ENCODE results near the gene CERS2.
"Not testable (repeated sequence)": the region's sequence is repeated elsewhere in the genome, so short reads cannot be mapped to it uniquely, and the experiment has no call there.

Gene CERS2

DNA sequence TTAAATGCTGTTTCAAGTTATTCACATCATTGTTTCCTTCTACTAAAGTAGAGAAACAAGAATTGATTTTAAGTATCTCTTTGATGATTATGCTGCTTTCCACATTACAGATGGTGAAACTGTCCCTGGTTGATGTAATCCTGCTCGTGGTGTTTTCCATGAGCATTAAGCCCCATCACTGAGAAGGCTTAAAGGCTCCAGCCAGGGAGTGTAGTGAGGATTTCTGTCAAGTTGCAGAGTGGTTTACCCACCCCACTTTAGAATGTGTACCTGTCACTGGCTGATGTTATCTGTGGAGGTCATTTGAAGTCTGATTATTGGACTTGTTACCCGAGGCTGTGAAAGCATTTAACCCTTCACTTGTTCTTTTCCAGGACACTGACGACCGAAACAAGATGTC lies 12.9 kb downstream of the CERS2 start:
- H3K4me1 ChIP-seq (ENCODE audit: control insufficient read depth, insufficient read depth, low read length) = no peaks in the 10 kb centered on the region
- no peak overlapping the region for H3K4me3 ChIP-seq (ENCODE audit: low read depth, low read length)
- no peak overlapping the region for H3K9ac ChIP-seq (ENCODE audit: low read depth, low read length)
- H3K27me3 ChIP-seq (ENCODE audit: control insufficient read depth, insufficient read depth, low read length) = no peaks in the 10 kb centered on the region
- no peaks in the 10 kb centered on the region for H3K9me3 ChIP-seq (ENCODE audit: control insufficient read depth, insufficient read depth, low read length)
- peaks cover 70% of the 10 kb centered on the region for H3K36me3 ChIP-seq (ENCODE audit: control insufficient read depth, insufficient read depth, low read length)

DNA sequence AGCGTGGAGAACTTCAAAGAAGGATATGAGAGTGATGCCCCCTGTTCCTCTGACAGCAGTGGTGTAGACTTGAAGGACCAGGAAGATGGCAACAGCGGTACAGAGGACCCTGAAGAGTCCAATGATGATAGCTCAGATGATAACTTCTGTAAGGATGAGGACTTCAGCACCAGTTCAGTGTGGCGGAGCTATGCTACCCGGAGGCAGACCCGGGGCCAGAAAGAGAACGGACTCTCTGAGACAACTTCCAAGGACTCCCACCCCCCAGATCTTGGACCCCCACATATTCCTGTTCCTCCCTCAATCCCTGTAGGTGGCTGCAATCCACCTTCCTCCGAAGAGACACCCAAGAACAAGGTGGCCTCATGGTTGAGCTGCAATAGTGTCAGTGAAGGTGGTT lies 14.0 kb downstream of the CERS2 start:
- Histone ChIP-seq H3K9me3 (ENCODE audit: control insufficient read depth, insufficient read depth, low read length) (no peaks in the 10 kb centered on the region), H3K9ac (ENCODE audit: low read depth, low read length) (no peak overlapping the region), H3K4me3 (ENCODE audit: low read depth, low read length) (no peak overlapping the region), H3K36me3 (ENCODE audit: control insufficient read depth, insufficient read depth, low read length) (peaks cover 59% of the 10 kb centered on the region), H3K4me1 (ENCODE audit: control insufficient read depth, insufficient read depth, low read length) (no peaks in the 10 kb centered on the region), H3K27me3 (ENCODE audit: control insufficient read depth, insufficient read depth, low read length) (no peaks in the 10 kb centered on the region)

DNA sequence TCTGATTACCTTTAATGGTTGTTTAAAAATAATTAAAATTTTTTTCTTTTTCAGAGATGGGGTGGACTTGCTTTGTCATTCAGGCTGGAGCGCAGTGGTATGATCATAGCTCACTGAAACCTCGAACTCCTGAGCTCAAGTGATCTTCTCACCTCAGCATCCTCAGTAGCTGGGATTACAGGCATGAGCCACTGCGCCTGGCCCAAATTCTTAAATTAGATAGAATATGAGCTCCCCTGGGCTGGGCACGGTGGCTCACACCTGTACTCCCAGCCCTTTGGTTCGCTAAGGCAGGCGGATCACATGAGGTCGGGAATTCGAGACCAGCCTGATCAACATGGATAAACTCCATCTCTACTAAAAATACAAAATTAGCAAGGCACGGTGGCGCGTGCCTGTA lies 17.0 kb downstream of the CERS2 start:
- H3K4me3 ChIP-seq (ENCODE audit: low read depth, low read length) = no peak overlapping the region
- H3K4me1 ChIP-seq (ENCODE audit: control insufficient read depth, insufficient read depth, low read length) = no peaks in the 10 kb centered on the region
- peaks cover 42% of the 10 kb centered on the region for H3K36me3 ChIP-seq (ENCODE audit: control insufficient read depth, insufficient read depth, low read length)
- H3K9ac ChIP-seq (ENCODE audit: low read depth, low read length) = no peak overlapping the region
- H3K9me3 ChIP-seq (ENCODE audit: control insufficient read depth, insufficient read depth, low read length) = no peaks in the 10 kb centered on the region
- no peaks in the 10 kb centered on the region for H3K27me3 ChIP-seq (ENCODE audit: control insufficient read depth, insufficient read depth, low read length)

DNA sequence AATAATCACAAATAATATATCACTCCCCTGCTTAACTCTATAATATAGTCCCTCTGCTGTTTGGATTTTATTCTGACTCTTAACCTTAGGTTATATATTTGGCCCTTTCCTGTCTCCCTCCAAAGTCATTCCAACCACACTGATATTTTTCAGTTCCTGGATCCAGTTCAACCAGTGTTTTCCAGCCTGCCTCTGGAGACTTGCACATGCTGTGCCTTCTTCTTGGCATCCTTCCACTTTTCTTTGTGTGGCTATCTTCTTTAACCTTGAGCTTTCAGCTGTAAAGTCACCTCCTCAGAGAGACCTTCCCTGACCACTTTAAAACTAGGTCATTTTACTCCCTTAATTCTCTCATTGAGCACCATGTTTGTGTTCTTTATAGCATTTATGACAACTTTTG lies 19.4 kb downstream of the CERS2 start:
- Histone ChIP-seq H3K36me3 (ENCODE audit: control insufficient read depth, insufficient read depth, low read length) (peaks cover 37% of the 10 kb centered on the region), H3K9ac (ENCODE audit: low read depth, low read length) (no peak overlapping the region), H3K4me1 (ENCODE audit: control insufficient read depth, insufficient read depth, low read length) (no peaks in the 10 kb centered on the region), H3K27me3 (ENCODE audit: control insufficient read depth, insufficient read depth, low read length) (no peaks in the 10 kb centered on the region), H3K4me3 (ENCODE audit: low read depth, low read length) (no peak overlapping the region), H3K9me3 (ENCODE audit: control insufficient read depth, insufficient read depth, low read length) (no peaks in the 10 kb centered on the region)

DNA sequence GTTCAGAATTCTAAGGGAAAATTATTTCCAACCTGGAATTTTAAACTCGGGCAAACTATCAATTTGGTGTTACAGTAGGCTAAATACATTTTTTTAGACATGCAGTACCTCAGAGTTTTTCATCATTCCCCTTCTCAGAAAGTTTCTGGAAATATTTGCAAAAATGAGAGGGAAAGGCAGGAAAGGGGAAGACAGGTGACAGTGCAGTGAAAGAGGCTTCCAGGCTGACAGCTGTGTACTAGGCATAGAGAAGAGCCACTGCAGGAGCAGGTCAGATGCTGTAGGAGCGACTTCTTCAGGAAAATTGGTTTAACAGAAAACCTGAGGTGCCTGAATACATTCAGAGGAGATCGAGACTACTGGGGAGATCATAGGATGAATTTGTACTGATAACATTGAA lies 19.9 kb downstream of the CERS2 start:
- no peaks in the 10 kb centered on the region for H3K9me3 ChIP-seq (ENCODE audit: control insufficient read depth, insufficient read depth, low read length)
- no peak overlapping the region for H3K4me3 ChIP-seq (ENCODE audit: low read depth, low read length)
- peaks cover 37% of the 10 kb centered on the region for H3K36me3 ChIP-seq (ENCODE audit: control insufficient read depth, insufficient read depth, low read length)
- H3K27me3 ChIP-seq (ENCODE audit: control insufficient read depth, insufficient read depth, low read length) = no peaks in the 10 kb centered on the region
- H3K4me1 ChIP-seq (ENCODE audit: control insufficient read depth, insufficient read depth, low read length) = no peaks in the 10 kb centered on the region
- H3K9ac ChIP-seq (ENCODE audit: low read depth, low read length) = no peak overlapping the region

DNA sequence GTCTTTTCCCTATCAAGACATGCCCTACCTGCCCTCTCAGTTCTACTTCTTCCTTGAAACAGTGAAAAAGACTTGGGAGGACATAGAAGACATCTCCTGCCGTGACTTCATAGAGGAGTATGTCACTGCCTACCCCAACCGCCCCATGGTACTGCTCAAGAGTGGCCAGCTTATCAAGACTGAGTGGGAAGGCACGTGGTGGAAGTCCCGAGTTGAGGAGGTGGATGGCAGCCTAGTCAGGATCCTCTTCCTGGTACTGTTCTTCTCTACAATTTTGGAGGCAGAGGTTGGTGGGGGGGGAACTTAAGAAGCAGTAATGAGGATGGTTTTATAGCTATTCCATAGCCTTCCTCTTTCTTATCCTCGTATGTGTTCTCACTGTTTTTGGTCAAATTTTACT lies 29.8 kb downstream of the CERS2 start:
- Histone ChIP-seq H3K36me3 (ENCODE audit: control insufficient read depth, insufficient read depth, low read length) (peaks cover 31% of the 10 kb centered on the region), H3K4me3 (ENCODE audit: low read depth, low read length) (no peak overlapping the region), H3K9ac (ENCODE audit: low read depth, low read length) (no peak overlapping the region), H3K9me3 (ENCODE audit: control insufficient read depth, insufficient read depth, low read length) (no peaks in the 10 kb centered on the region), H3K27me3 (ENCODE audit: control insufficient read depth, insufficient read depth, low read length) (no peaks in the 10 kb centered on the region), H3K4me1 (ENCODE audit: control insufficient read depth, insufficient read depth, low read length) (no peaks in the 10 kb centered on the region)

DNA sequence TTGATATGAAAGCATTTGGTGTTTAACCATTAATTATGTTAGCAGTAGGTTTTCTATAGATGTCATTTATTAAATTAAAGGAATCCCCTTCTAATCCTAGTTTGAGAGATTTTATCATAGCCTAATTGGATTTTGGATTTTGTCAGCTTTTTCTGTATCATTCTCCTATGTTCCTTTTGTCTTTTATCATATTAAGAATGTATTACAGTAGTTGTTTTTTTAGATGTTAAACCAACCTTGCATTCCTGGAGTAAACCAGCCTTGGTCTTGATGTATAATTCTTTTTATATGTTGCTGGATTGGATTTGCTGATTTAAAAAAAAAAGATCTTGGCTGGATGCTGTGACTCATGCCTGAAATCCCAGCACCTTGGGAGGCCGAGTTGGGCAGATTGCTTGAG lies 42.9 kb downstream of the CERS2 start:
- H3K4me1 ChIP-seq (ENCODE audit: control insufficient read depth, insufficient read depth, low read length) = no peaks in the 10 kb centered on the region
- no peaks in the 10 kb centered on the region for H3K27me3 ChIP-seq (ENCODE audit: control insufficient read depth, insufficient read depth, low read length)
- peaks cover 9% of the 10 kb centered on the region for H3K36me3 ChIP-seq (ENCODE audit: control insufficient read depth, insufficient read depth, low read length)
- H3K9me3 ChIP-seq (ENCODE audit: control insufficient read depth, insufficient read depth, low read length) = no peaks in the 10 kb centered on the region
- H3K9ac ChIP-seq (ENCODE audit: low read depth, low read length) = no peak overlapping the region
- H3K4me3 ChIP-seq (ENCODE audit: low read depth, low read length) = no peak overlapping the region

DNA sequence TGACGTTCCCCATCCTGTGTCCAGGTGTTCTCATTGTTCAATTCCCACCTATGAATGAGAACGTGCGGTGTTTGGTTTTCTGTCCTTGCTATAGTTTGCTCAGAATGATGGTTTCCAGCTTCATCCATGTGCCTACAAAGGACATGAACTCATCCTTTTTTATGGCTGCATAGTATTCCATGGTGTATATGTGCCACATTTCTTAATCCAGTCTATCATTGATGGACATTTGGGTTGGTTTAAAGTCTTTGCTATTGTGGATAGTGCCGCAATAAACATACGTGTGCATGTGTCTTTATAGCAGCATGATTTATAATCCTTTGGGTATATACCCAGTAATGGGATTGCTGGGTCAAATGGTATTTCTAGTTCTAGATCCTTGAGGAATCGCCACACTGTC lies 45.9 kb downstream of the CERS2 start:
- not testable (repeated sequence) for H3K9ac ChIP-seq (ENCODE audit: low read depth, low read length); H3K9me3 ChIP-seq (ENCODE audit: control insufficient read depth, insufficient read depth, low read length); H3K4me1 ChIP-seq (ENCODE audit: control insufficient read depth, insufficient read depth, low read length); H3K4me3 ChIP-seq (ENCODE audit: low read depth, low read length); H3K27me3 ChIP-seq (ENCODE audit: control insufficient read depth, insufficient read depth, low read length); H3K36me3 ChIP-seq (ENCODE audit: control insufficient read depth, insufficient read depth, low read length)

DNA sequence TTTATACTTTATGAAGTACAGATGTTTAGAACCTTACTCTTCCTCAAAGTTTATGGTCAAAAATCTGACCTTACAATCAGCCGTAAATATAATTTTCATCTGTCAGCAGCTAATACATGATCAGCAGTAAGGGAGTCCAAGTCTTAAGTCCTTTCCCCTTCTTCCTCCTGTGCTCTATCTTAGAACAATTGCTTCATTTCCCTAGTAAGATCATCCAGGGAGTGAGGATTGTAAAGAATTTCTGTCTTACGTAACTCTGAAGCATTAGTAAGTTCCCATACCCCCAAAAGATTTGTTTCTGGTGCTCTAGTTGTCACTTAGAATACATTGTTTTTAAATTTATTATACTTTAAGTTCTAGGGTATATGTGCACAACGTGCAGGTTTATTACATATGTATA lies 46.3 kb downstream of the CERS2 start:
- no peaks in the 10 kb centered on the region for H3K27me3 ChIP-seq (ENCODE audit: control insufficient read depth, insufficient read depth, low read length)
- no peaks in the 10 kb centered on the region for H3K4me1 ChIP-seq (ENCODE audit: control insufficient read depth, insufficient read depth, low read length)
- peaks cover 9% of the 10 kb centered on the region for H3K36me3 ChIP-seq (ENCODE audit: control insufficient read depth, insufficient read depth, low read length)
- H3K9ac ChIP-seq (ENCODE audit: low read depth, low read length) = no peak overlapping the region
- H3K9me3 ChIP-seq (ENCODE audit: control insufficient read depth, insufficient read depth, low read length) = no peaks in the 10 kb centered on the region
- H3K4me3 ChIP-seq (ENCODE audit: low read depth, low read length) = no peak overlapping the region

DNA sequence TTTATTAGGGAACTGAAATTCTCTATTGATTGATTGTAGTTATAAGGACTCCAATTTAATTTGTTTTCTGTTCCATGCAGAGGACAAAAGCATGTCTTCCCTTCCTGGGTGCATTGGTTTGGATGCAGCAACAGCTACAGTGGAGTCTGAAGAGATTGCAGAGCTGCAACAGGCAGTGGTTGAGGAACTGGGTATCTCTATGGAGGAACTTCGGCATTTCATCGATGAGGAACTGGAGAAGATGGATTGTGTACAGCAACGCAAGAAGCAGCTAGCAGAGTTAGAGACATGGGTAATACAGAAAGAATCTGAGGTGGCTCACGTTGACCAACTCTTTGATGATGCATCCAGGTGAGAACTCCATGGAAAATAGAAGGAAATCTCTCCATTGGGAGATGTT lies 47.0 kb downstream of the CERS2 start:
- Histone ChIP-seq H3K27me3 (ENCODE audit: control insufficient read depth, insufficient read depth, low read length) (no peaks in the 10 kb centered on the region), H3K36me3 (ENCODE audit: control insufficient read depth, insufficient read depth, low read length) (peaks cover 9% of the 10 kb centered on the region), H3K9me3 (ENCODE audit: control insufficient read depth, insufficient read depth, low read length) (no peaks in the 10 kb centered on the region), H3K4me1 (ENCODE audit: control insufficient read depth, insufficient read depth, low read length) (no peaks in the 10 kb centered on the region), H3K9ac (ENCODE audit: low read depth, low read length) (no peak overlapping the region), H3K4me3 (ENCODE audit: low read depth, low read length) (no peak overlapping the region)

DNA sequence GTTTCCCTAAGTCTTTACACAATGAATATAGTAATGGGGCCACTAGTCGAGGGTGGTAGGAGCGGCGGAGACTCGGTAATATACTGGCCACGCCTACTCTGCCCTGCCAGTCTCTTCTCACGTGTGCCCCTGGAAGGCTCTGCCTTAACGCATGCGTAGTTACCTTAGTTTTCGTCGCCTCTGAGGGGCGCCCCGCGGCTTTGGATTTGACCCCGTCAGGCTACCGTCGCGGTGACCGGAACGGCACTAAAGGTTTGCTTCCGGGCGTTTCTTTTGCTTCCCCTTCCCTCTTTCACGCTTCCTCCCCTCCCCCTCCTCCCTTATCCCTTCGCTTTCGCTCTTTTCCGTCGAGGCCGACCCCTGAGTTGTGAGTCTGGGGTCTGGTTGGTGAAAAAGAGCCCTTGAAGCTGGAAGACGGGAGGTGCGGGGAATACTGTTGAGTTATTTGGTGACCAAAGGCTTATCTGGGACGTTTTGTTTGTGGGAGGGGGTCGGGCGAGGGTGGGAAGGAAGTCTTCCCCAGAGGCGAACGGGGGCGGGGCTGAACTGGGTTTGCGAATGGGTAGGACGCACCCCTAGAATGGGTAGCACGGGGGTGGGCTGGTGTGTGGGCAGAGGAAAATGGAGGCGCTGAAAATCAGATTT lies 48.4 kb downstream of the CERS2 start, which contains the start of gene SETDB1:
TSS of gene SETDB1 (plus strand) at position 267 of the 645 bp plus-strand sequence. CDS start 1,352 bp downstream, outside the sequence.
- no peaks in the 10 kb centered on the region for H3K9me3 ChIP-seq (ENCODE audit: control insufficient read depth, insufficient read depth, low read length)
- peaks cover 9% of the 10 kb centered on the region for H3K36me3 ChIP-seq (ENCODE audit: control insufficient read depth, insufficient read depth, low read length)
- H3K4me1 ChIP-seq (ENCODE audit: control insufficient read depth, insufficient read depth, low read length) = peaks cover 2% of the 10 kb centered on the region
- no peaks in the 10 kb centered on the region for H3K27me3 ChIP-seq (ENCODE audit: control insufficient read depth, insufficient read depth, low read length)
- H3K9ac ChIP-seq (ENCODE audit: low read depth, low read length) = peak within 1 kb of the TSS; percentile 79
- peak within 1 kb of the TSS; percentile 88 for H3K4me3 ChIP-seq (ENCODE audit: low read depth, low read length)

DNA sequence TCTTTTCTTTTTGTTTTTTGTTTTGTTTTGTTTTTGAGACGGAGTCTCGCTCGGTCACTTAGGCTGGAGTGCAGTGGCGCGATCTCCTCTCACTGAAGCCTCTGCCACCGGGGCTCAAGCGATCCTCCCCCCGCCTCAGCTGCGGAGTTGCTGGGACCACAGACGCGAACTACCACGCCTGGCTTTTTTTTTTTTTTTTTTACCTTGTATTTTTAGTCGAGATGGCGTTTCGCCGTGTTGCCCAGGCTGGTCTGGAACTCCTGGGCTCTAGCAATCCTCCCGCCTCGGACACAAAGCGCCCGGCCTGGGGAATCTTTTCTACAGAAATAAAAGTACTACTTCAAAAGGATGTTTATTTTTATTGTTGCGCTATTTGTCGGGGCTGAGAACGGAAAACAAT lies 49.6 kb downstream of the CERS2 start:
- Histone ChIP-seq H3K36me3 (ENCODE audit: control insufficient read depth, insufficient read depth, low read length) (peaks cover 6% of the 10 kb centered on the region), H3K9me3 (ENCODE audit: control insufficient read depth, insufficient read depth, low read length) (no peaks in the 10 kb centered on the region), H3K4me3 (ENCODE audit: low read depth, low read length) (no peak overlapping the region), H3K4me1 (ENCODE audit: control insufficient read depth, insufficient read depth, low read length) (peaks cover 2% of the 10 kb centered on the region), H3K27me3 (ENCODE audit: control insufficient read depth, insufficient read depth, low read length) (no peaks in the 10 kb centered on the region), H3K9ac (ENCODE audit: low read depth, low read length) (no peak overlapping the region)

Data from iPS-15b (cell line).